HG03558 (cell line): ENCODE measurements around the gene COG3.

Source experiments
- ATAC-seq: cut with Tn5 transposase; IDR thresholded peaks from one replicate; pipeline ENCODE4 v1.9.1; 2021; ENCODE audit warnings: moderate number of reproducible peaks; ENCODE audit not compliant: unreplicated experiment; ENCODE audit errors: extremely low read depth

Gene COG3

DNA sequence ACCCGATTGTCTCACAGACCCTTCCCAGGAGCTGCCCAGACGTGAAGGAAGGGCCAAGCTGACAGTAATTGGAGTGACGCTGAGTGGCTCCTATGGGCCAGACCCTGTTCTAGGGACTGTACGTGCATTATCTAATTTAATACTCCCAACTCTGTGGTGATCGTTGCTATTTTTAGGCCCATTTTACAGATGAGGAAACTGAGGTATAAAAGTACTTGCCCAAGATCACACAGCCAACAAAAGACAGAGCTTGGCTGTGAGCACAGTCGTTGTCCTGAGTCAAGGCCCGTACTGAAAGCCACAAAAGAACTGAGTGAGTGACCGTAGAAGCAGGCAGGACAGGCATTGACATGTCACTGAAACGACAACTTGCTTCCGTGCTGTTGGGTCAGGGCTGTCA lies 76.1 kb downstream of the COG3 start:
- ATAC-seq = no peak

GRCh38 chr13:45541806-45542205 lies 77.1 kb downstream of the COG3 start:
- ATAC-seq = no peak

- no peak for ATAC-seq
These were observed 77.7 kb downstream of the COG3 start for GRCh38 chr13:45542391-45542790.

GRCh38 chr13:45542878-45543277 lies 78.1 kb downstream of the COG3 start:
- no peak for ATAC-seq

DNA sequence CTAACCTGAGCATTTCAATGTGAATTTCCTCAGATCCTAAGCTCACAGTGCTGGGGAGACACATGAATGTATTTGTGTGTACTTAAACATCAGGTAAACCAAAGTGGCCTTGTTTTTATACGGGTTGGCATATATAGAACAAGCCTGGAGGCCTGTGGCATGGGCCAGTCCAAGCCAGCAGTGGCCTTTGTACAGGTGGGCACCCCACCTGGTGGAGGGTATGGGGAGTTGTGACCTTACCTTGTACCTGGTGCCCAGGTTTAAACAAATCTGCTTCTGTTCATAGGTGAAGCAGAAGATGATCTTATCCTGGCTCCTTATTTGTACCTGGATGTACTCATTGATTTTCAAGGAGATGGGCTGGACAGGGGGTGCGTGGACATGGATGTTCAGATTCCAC lies 79.8 kb downstream of the COG3 start:
- no peak for ATAC-seq

DNA sequence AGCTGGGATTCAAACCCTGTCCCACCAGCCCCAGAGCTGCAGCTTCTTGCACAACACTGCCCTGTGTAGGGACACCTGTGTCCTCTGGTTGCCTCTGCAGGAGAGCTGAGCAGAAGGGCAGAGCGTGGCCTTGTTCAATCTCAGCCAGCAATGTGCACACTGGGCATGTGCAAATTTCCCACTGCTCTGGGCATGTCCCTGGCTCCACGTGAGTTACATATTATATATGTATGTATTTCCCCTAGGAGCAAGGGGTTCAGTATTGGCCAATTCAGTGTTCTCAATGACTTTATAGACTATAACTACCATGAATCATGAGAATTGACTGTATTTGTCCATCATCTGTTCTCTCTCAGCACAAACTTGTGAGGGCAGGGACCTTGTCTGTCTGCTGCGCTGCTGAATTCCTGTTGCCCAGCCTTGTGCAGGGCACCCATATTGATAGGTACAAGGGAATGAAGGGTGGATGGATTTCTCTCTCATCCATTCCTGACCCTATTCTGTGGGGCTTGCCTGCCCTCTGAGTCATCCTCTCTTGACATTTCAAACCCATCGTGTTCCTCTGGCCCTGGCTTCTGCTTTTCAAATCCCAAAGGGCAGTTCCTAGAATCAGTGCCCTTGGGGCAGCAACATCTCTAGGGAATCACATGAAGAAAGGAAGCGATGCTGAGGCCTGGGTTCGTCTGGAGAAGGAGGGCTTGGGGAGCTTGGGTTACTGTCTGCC lies 81.1 kb downstream of the COG3 start:
- no peak for ATAC-seq

- ATAC-seq = no peak
These were observed 81.6 kb downstream of the COG3 start for GRCh38 chr13:45546410-45546765.

GRCh38 chr13:45548281-45548680 lies 83.5 kb downstream of the COG3 start:
- no peak for ATAC-seq

DNA sequence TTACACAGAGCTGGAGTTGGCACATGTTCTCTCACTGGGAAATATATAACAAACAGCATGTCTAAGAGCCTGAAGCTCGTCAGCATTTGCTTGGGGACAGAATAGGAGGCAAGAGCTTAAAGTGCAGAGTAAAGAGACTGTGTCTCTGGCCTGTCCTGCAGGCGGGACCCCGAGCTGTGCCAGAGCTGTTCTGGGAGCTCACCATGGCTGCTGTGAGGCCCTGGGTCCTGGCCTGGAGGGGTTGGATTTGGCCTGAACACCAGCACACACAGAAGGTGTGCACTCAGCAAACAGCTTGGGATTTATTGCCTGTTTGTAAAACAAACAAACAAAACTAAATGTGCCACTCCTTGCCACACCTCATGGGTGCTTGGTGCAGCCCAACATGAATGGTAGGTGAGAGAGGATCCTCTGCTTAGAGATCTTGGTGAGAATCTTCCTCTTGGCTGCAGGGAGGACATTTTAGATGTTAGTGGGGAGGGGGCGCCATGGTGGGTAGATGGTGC lies 89.9 kb downstream of the COG3 start:
- ATAC-seq = no peak

GRCh38 chr13:45564133-45564776 lies 99.5 kb downstream of the COG3 start:
- no peak for ATAC-seq

- no peak for ATAC-seq
These were observed 100.6 kb downstream of the COG3 start for GRCh38 chr13:45565331-45565730.

- ATAC-seq = no peak
These were observed 110.5 kb downstream of the COG3 start for GRCh38 chr13:45575146-45575829.

DNA sequence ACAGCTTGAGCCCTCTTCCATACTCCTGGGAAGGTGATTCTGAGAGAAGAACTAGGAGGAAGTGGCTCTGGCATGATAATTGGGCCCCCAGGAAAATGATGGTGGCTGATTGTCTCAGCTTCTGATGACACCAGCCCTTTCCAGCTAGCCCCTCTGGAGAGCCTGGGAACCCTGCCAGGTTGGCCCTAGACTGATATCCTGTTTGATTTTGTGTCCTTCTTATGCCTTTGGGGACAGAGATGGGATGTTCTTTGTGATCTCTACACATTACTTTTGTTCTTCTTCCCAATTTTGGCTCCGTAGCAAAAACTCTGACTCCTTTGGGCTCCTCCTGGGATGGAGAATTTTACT lies 111.1 kb downstream of the COG3 start:
- no peak for ATAC-seq

DNA sequence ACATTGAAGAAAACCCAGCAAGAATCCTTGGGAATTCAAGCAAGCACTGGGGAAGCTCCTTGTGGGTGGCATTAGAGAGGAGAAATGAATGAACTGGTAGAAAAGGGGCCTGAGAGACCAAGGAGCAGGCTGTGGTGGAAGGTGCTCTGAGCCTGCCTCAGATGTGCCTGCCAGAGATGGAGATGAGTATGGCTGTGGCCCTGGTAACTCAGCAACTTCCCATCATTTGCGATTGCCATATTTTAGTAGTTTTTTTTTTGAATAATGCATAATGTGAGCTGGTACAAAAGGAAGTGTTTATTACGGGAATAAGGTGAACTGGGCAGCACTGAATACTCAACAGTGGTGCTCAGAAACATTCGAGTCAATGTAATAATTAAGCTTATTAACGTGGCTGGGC lies 111.7 kb downstream of the COG3 start:
- no peak for ATAC-seq

GRCh38 chr13:45582408-45583076 lies 117.8 kb downstream of the COG3 start:
- ATAC-seq = no peak

DNA sequence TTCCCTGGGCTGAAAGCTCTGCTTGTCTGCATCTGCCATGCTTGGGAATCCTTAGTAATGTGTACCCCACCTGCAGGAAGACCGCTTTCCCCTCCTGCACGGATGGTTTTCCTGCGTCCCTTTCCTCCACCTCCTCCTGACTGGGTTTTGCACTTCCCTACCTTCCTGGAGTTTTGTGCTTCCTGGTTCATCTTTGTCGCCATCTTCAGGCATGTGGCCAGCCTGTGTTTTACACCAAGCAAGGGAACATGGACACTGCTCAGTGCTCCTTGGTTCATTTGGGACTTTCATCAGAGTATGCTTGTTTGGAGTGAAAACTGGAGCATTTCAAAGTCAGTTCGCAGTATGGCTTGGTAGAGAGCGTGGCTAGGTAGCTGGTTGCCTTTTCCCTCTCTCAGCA lies 120.1 kb downstream of the COG3 start:
- ATAC-seq = no peak
